Skin of body (tissue), 2 donors: ENCODE measurements around the gene KAZALD1. TPM values are rescaled to one million over a fixed set of nuclear protein-coding genes. Genes with fewer than 3 reads are reported as not detected.

Experiments used
- DNase-seq: peaks from one replicate; lab custom pipeline; 2025; lab: John Stamatoyannopoulos, UW
- total RNA-seq: library from RNA; depleted of rRNA; stranded (reverse); fragments of >200 nt; gene quantifications from one replicate; pipeline ENCODE4 v1.2.3, GENCODE V29; 2014

The KAZALD1 gene
- total RNA-seq, 1 donor from 2014 or later = 17.7 TPM

- no peak for DNase-seq
Measured at GRCh38 chr10:101047961-101048892, 13.6 kb upstream of the KAZALD1 start.

GRCh38 chr10:101050208-101051069 lies 11.3 kb upstream of the KAZALD1 start:
- no peak for DNase-seq

- DNase-seq = no peak
Measured at GRCh38 chr10:101052285-101052684, 9.5 kb upstream of the KAZALD1 start.

GRCh38 chr10:101053516-101053915 lies 8.3 kb upstream of the KAZALD1 start:
- DNase-seq = no peak

- DNase-seq = no peak
Measured at GRCh38 chr10:101054351-101054750, 7.4 kb upstream of the KAZALD1 start.

- no peak for DNase-seq
Measured at GRCh38 chr10:101054876-101055275, 6.9 kb upstream of the KAZALD1 start.

- DNase-seq = no peak
Measured at GRCh38 chr10:101055411-101055810, 6.4 kb upstream of the KAZALD1 start.

- no peak for DNase-seq
Measured at GRCh38 chr10:101056365-101057151, 5.2 kb upstream of the KAZALD1 start.

GRCh38 chr10:101060036-101060950 lies 1.5 kb upstream of the KAZALD1 start:
- peak; percentile 94 for DNase-seq

GRCh38 chr10:101060951-101061623 lies 702 bp upstream of the KAZALD1 start:
- DNase-seq = peak; percentile 94

GRCh38 chr10:101062232-101063049 lies 652 bp downstream of the KAZALD1 start:
- DNase-seq = peak; percentile 29

- no peak for DNase-seq
Measured at GRCh38 chr10:101063050-101063525, 1.3 kb downstream of the KAZALD1 start.

GRCh38 chr10:101063548-101064414 lies 2.0 kb downstream of the KAZALD1 start:
- peak; percentile 16 for DNase-seq

- DNase-seq = no peak
Measured at GRCh38 chr10:101064415-101065030, 2.7 kb downstream of the KAZALD1 start.

GRCh38 chr10:101065481-101066145 lies 3.8 kb downstream of the KAZALD1 start:
- DNase-seq = peak; percentile 88

- peak; percentile 63 for DNase-seq
Measured at GRCh38 chr10:101066146-101066895, 4.5 kb downstream of the KAZALD1 start.
